HG03066 (cell line): ENCODE measurements around the gene MYO9B.

Experiments used
- ATAC-seq: cut with Tn5 transposase; IDR thresholded peaks from one replicate; pipeline ENCODE4 v1.9.1; 2021; ENCODE audit warnings: low read depth; ENCODE audit not compliant: unreplicated experiment

MYO9B gene

GRCh38 chr19:17249887-17250548, 174.4 kb downstream of the MYO9B start:
- ATAC-seq = no peak

GRCh38 chr19:17254636-17255035, 179.1 kb downstream of the MYO9B start:
- ATAC-seq = no peak

- no peak for ATAC-seq
These were observed 179.6 kb downstream of the MYO9B start for GRCh38 chr19:17255150-17255621.

DNA sequence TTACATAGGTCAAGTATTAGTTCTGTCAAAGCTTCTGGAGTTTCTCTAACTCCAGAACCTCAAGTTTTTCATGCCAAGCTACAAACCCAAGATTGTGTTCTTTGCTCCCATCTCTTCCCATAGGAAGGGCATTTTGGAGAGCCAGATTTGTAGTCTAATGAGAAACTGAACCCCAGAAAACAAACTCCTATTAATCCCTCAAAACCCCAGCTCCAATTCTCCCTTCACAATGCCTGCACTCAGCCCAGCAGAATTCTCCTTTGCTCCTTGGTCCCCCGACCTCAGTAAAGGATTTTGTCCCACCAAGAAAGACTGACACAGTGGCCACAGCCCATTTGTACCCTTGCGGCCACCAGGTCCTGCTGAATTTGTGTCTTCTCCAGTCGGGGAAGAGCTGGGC, 180.6 kb downstream of the MYO9B start:
- ATAC-seq = no peak

DNA sequence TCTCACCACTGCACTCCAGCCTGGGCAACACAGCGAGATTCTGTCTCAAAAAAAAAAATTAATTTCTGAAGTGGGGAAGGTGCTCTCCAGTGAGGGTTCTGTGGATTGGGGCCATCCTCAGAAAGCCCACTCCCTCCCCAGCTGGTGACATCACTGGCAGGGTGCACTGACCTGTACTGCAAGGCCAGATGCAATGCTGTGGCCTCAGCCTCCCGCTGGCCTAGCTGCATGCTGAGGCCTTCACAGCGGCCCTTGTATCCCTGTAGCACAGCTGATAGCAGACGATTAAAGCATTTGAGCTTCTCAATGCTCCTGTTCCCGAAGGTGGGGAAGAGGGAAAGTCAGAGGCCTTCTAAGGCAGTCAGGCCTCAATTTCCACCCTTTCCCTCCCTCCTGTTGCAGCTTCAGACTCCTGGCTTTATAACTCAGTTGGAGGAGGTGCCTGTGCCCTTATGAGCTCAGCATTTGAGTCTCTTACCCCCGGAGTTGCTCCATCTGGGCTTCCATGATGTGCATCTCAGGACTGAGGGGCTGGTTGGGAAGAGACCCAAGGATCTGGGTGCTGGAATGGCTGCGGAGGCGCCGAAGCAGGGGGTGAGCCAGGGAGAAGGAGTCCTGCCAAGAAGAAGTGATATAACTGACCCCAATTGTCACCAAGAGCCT, 183.7 kb downstream of the MYO9B start:
- ATAC-seq = no peak

DNA sequence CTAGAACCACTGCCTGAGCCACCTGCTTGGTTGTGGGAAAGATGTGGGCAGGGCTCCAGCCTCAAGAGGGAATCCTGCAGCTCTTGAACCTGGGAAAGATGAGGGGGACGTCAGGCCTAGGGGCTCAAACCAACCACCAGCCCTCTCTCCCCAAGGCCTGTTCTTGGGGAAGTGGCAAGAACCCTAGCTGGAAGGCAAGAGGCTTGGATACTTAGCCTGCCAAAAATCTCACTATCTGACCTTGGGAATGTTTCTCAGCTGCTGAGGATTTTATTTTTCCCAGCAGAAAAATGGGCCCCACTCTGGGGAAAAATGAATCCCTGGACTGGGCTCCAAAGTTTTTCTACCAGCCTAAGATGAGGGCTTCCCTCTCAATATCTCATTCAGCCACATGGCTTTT, 184.4 kb downstream of the MYO9B start:
- ATAC-seq = no peak

DNA sequence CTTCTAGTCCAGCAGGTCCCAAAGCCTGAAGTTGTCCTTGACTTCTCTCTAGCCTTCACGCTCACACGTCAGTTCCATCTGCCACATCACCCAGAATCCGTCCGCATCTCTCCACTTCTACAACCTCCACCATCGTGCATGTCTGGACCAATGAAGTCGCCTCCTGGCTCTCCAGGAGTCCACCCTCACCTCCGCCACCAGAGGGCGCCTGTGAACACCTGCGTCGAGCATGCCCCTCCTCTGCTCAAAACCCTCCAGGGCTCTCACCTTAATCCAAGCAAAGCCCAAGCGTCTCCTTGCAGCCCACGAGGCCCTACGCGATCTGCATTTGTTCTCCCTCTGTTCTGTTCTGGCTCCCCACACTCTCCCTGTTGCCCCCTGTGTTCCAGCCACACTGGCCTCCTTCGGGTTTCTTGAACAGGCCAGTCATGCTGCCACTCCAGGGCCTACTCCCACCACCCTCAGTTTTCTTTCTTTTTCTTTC, 185.3 kb downstream of the MYO9B start:
- ATAC-seq = no peak

DNA sequence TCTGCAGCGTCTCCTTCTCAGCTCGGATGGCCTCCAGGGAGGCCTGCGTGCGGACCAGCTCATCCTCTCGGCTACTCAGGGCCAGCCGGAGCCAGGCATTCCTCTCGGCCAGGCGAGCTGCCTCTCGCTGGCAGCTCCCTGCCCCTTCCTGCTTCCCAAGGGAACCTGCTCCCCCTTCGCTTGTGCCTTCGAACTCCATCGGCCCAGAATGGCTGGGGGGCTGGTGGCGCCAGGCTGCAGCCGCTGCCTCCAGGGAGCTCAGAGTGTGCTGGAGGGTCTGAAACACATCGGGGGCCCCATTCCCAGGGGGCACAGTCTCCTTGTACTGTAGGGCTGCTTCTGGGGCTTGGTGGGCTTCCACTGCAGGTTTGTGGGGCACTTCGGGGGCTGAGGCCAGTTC, 187.0 kb downstream of the MYO9B start:
- ATAC-seq = no peak
